ENCODE results near the gene ARL11. TPM values are rescaled to one million over a fixed set of nuclear protein-coding genes. Genes with fewer than 3 reads are reported as not detected.

ARL11 gene
- total RNA-seq, 1 donor = not detected

GRCh38 chr13:49670828-49671227 lies 42.5 kb downstream of the ARL11 start:
- Histone ChIP-seq H3K4me3 (ENCODE audit: insufficient read depth, low read length) (peak overlapping the region; percentile 22), H3K4me2 (ENCODE audit: insufficient read depth, low read length) (peak overlapping the region; percentile 61), H3K4me1 (ENCODE audit: insufficient read depth, low read length) (peaks cover 22% of the 10 kb centered on the region), H3K9me3 (ENCODE audit: low read depth, low read length) (no peaks in the 10 kb centered on the region), H3K27ac (ENCODE audit: low read depth, low read length) (peak overlapping the region; percentile 34), H4K20me1 (ENCODE audit: insufficient read depth, low read length) (no peaks in the 10 kb centered on the region), H3K27me3 (ENCODE audit: insufficient read depth, low read length) (no peaks in the 10 kb centered on the region), H3K79me2 (ENCODE audit: insufficient read depth, low read length) (peaks cover 3% of the 10 kb centered on the region), H3K36me3 (ENCODE audit: insufficient read depth, low read length) (peaks cover 14% of the 10 kb centered on the region), H2AFZ (ENCODE audit: low read length) (peak overlapping the region; percentile 66)
- DNase-seq (ENCODE audit: insufficient read length, low spot score, missing footprints) = no peak
- no peak for TF ChIP-seq CTCF (IDR thresholded peaks at IDR 0.05; ENCODE audit: extremely low read depth, low read depth, low read length)

DNA sequence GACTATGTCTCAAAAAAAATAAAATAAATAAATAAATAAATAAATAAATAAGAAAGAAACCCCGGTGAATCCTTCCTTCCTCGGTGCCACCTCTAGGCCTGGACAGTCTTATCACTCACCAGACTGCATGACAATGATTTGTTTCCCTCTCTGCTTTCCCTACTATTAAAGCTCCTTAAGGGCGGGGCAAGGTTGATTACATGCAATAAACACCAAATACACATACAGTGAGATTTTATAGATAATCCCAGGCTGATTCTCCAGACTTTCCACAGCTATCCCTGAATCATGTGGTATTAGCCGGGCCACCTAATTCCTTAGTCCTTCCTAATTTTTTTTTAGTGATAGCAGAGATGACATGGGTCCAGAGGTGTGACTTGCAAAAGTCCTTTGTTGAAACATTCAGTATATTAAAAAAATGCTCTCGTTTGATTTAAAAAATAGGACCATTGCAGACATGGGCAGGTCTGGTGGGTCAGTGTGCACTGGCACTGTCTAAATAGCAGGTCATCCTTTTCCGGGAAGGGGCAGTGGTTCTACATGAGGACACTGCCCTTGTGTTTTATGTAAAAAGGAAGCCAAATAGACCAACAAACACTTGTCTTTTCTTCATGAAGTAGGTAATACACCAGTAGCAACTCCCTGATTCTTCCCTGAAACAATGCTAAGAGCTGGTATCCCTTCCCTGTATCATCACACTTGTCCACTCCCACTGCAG lies 48.4 kb downstream of the ARL11 start:
- DNase-seq (ENCODE audit: insufficient read length, low spot score, missing footprints) = no peak
- Histone ChIP-seq H3K9me3 (ENCODE audit: low read depth, low read length) (no peaks in the 10 kb centered on the region), H2AFZ (ENCODE audit: low read length) (no peak overlapping the region), H3K27ac (ENCODE audit: low read depth, low read length) (no peak overlapping the region), H4K20me1 (ENCODE audit: insufficient read depth, low read length) (no peaks in the 10 kb centered on the region), H3K4me1 (ENCODE audit: insufficient read depth, low read length) (peaks cover 2% of the 10 kb centered on the region), H3K36me3 (ENCODE audit: insufficient read depth, low read length) (no peaks in the 10 kb centered on the region), H3K79me2 (ENCODE audit: insufficient read depth, low read length) (peaks cover 17% of the 10 kb centered on the region), H3K27me3 (ENCODE audit: insufficient read depth, low read length) (no peaks in the 10 kb centered on the region), H3K4me2 (ENCODE audit: insufficient read depth, low read length) (no peak overlapping the region), H3K4me3 (ENCODE audit: insufficient read depth, low read length) (no peak overlapping the region)
- TF ChIP-seq CTCF (IDR thresholded peaks at IDR 0.05; ENCODE audit: extremely low read depth, low read depth, low read length) = no peak

DNA sequence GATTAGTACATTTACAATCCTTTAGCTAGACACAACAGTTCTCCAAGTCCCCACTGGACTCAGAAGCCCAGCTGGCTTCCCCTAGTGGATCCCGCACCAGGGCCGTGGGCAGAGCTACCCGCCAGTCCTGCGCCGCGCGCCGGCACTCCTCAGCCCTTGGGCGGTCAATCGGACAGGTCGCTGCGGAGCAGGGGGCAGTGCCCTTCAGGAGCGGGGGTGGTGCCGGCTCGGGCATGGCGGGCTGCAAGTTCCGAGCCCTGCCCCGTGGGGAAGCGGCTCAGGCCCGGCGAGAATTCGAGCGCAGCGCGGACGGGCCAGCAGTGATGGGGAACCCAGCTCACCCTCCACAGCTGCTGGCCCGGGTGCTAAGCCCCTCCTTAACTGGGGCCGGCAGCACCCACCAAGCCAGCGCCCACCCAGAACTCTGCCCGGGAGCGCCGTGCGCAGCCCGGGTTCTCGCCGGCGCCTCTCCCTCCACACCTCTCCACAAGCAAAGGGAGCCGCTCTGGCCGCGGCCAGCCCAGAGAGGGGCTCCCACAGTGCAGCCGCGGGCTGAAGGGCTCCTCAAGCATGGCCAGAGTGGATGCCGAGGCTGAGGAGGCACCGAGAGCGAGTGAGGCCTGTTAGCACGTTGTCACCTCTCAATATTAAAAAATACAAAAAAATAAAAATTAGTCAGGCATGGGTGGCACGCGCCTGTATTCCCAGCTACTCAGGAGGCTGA lies 50.0 kb downstream of the ARL11 start:
- H3K79me2 ChIP-seq (ENCODE audit: insufficient read depth, low read length) = peaks cover 21% of the 10 kb centered on the region
- no peaks in the 10 kb centered on the region for H3K9me3 ChIP-seq (ENCODE audit: low read depth, low read length)
- H3K4me2 ChIP-seq (ENCODE audit: insufficient read depth, low read length) = no peak overlapping the region

More for the DNA sequence above, 50.0 kb downstream of the ARL11 start:
- Histone ChIP-seq H3K4me1 (ENCODE audit: insufficient read depth, low read length) (peaks cover 4% of the 10 kb centered on the region), H4K20me1 (ENCODE audit: insufficient read depth, low read length) (peaks cover under 1% of the 10 kb centered on the region), H3K27me3 (ENCODE audit: insufficient read depth, low read length) (no peaks in the 10 kb centered on the region), H3K4me3 (ENCODE audit: insufficient read depth, low read length) (no peak overlapping the region), H3K36me3 (ENCODE audit: insufficient read depth, low read length) (no peaks in the 10 kb centered on the region), H3K27ac (ENCODE audit: low read depth, low read length) (no peak overlapping the region), H2AFZ (ENCODE audit: low read length) (no peak overlapping the region)
- TF ChIP-seq CTCF (IDR thresholded peaks at IDR 0.05; ENCODE audit: extremely low read depth, low read depth, low read length) = no peak
- DNase-seq (ENCODE audit: insufficient read length, low spot score, missing footprints) = no peak
